GM21528 (cell line): ENCODE results near the gene CDCA7L.
A peak's percentile ranks its signal among the peaks of the same experiment; 100 is the strongest.
"Not testable (repeated sequence)": the region's sequence is repeated elsewhere in the genome, so short reads cannot be mapped to it uniquely, and the experiment has no call there.

Experiments used
- ATAC-seq: cut with Tn5 transposase; IDR thresholded peaks from one replicate; pipeline ENCODE4 v1.9.1; 2021; ENCODE audit warnings: mild to moderate bottlenecking, moderate library complexity; ENCODE audit not compliant: unreplicated experiment, low FRiP score

The CDCA7L gene

GRCh38 chr7:21912931-21913780 lies 32.5 kb downstream of the CDCA7L start:
- ATAC-seq: no peak

- no peak for ATAC-seq
Measured at GRCh38 chr7:21912305-21912704, 33.4 kb downstream of the CDCA7L start.

DNA sequence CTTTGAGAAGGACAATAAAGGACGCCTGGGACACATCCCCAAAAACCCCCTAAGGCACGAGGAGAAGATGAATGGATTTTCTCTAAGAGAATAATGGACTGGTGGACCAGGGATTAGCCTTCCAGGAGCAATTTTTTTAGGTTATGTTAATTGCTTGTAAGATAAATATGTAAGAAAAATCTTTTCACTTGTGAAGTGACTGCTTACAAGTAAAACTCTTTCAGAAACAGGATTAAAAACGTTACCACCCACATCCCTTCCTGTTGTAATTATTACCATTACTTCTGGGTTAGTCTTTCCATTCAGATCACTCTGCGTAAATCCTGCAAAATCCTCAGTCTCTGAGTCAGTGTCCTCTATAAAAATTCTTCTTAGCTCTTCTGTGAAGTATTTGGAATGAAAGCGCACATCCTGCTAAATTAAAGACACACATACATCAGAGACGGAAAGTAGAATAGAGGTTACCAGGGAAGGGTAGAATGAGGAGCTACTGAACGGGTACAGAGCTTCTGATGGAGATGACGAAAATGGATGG lies 34.3 kb downstream of the CDCA7L start:
- no peak for ATAC-seq

GRCh38 chr7:21910253-21910652 lies 35.4 kb downstream of the CDCA7L start:
- ATAC-seq: no peak

GRCh38 chr7:21908746-21909145 lies 37.0 kb downstream of the CDCA7L start:
- no peak for ATAC-seq

DNA sequence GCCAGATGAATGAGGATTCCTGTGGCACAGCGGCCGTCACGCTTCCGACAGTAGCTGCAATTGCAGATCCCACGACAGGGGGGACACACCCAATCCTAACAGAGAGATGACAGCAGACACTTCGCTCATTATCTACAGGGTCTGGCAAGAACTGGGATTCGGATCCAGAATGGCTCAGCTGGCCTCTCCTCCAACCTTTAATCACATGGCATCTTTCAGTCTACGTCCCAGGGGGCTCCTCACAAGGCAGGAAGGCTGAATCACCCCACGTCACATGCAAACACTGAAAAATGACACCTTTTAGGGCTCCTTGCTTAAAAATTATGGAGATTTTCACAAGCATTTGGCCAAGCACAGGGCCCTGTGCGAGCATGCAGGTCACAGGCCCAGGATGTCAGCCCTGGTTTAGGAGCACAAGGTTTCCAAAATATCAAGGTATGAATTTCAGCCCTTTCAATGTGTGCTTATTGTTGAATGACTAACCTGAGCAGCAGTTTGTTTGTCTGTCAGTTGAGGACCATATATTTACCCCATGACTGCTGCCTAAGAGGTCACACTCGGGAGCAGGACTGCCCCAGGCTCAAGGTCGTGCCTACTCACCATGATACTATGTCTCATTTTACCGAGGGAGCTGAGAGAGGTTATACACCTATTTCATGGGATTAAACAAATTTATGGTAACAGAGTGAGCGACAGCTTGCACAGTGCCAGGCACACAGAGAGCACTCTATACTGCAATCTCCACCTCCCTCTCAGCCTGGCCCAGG lies 42.5 kb downstream of the CDCA7L start:
- no peak for ATAC-seq

- ATAC-seq: no peak
Measured at GRCh38 chr7:21902240-21902639, 43.5 kb downstream of the CDCA7L start.

- ATAC-seq: peak; percentile 98
Measured at GRCh38 chr7:21898265-21898930, 47.3 kb downstream of the CDCA7L start.

DNA sequence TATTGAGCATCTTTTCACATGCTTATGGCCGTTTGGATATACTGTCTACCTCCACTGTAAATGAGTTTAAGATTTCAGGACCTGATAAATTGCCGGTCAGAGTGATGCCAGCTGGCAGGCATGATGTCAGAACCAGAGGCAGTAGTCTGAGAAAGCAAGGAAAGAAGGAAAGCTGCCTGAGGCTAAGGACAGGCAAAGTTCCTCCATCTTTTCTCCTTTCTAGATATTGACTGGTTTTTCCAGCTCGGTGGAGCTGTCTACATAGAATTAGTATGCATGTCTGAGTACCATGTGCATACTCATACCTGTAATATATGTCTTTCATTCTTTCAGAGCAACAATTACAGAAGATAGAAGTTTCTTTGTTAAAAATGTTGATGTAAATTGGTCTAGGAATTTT lies 52.3 kb downstream of the CDCA7L start:
- no peak for ATAC-seq

DNA sequence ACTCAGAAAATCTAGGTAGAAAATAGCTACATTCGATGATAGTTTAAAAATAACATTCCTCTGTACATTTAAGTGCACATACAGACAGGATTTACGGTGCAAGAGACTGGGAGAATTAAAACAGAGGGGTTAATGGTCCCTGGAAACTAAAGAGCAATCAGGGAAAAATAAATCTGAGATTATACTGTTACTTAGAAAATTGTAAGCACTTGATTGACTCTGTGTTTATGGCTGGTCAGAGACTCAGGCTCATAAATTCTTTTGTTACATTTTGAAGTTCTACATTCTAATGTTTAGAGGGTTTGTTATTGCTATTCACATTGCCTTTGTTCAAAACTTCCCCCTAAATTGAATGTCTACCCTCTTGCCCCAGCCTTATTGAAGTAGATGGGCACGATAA lies 54.4 kb downstream of the CDCA7L start:
- ATAC-seq: no peak

- ATAC-seq: no peak
Measured at GRCh38 chr7:21887779-21888178, 57.9 kb downstream of the CDCA7L start.

- no peak for ATAC-seq
Measured at GRCh38 chr7:21887353-21887752, 58.3 kb downstream of the CDCA7L start.

GRCh38 chr7:21886396-21886795 lies 59.3 kb downstream of the CDCA7L start:
- ATAC-seq: no peak

DNA sequence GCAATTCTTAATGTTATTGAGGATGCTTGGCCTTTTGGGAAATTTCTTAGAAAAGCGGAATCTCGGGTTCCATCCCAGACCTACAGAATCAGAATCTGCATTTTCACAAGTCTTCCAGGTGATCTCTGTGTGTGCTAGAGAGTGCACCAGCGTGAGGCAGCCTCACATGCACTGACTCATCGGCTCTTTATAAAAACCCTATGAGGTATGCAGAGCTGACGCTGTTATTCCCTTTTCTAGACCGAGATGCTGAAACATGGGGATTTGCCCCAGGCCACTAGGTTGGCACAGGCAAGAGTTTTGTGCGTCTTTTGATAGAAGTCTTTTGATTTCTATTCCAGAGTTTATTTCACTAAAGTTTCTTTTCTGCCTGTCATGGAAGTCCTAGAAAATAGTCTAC lies 61.2 kb downstream of the CDCA7L start:
- ATAC-seq: no peak

DNA sequence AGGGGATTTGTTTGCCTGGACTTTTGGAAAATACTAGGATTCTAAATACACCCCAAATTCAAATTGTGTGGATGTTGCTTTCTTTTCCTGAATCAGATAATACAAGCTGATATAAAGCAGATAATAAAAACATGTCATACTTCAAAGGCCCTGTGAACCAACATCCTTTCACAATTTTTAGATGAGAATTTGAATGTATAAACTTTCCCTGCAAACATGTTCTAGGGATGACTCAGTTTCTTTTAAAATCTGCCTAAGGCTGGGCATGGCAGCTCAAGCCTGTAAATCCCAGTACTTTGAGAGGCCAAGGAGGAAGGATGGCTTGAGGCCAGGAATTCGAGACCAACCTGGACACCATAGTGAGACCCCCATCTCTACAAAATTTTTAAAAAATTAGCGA lies 62.2 kb downstream of the CDCA7L start:
- ATAC-seq: not testable (repeated sequence)

- no peak for ATAC-seq
Measured at GRCh38 chr7:21883069-21883468, 62.6 kb downstream of the CDCA7L start.

DNA sequence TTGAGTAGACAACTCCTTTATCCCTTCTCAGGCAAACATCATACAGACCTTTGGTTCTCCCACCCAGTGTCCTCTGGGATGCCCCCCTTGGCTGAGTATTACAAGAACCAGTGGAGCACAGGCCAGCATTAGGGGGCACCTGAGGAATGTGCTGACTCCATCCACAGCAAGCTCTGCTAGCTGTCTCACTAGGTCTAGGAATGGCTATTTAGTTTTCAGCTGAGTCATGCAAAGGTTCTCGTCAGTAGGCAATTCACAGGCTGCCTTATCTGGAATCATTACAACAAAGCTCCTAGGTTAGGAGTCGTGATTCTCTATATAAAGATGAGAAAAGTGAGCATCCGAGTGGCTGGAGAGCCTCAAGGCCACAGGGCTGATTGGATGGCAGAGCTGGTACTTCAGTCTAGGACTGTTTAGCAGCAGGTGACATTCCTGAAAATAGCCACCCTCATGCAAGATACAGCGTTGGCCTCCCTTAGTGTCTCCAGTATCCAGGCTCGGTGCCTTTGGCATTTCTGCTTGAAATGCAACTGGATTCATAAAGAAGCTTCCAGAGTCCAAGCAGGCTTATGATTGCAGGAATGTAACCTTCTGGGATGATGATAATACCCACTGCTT lies 75.8 kb downstream of the CDCA7L start:
- ATAC-seq: no peak

GRCh38 chr7:21868576-21868850 lies 77.2 kb downstream of the CDCA7L start:
- ATAC-seq: no peak

DNA sequence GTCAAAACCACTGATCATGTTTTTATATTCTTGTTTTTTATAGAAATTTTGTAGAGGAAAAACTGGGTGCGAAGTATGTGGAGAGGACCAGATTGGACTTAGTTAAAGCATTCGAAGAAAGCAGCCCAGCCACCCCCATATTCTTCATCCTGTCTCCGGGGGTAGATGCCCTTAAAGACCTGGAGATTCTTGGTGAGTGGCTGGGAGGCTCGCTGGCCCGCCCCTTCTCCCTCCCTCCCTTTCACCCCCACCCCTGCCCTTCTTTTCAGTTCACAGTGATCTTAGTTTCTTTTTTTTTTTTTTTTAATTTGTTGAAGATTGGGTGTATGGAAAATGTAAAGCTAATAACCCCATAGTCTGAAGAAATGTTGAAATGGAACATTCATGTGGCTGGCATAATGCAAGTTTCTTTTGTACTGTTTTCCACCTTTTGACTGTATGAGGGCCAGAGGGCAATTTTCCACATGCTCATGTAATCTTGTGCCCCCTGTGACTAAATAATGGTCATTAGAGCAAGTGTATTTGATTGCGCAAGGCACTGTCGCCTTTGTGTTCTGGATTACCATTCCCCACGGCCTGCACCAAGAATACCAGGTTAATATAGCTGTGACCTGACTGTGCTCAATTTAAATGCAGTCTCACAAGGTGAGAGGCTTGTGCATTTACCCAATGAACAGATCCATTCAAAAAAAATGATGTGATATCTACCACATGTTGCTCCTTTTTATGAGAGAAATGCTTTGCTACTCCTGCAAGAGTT lies 77.7 kb downstream of the CDCA7L start:
- ATAC-seq: no peak

GRCh38 chr7:21867226-21867625 lies 78.5 kb downstream of the CDCA7L start:
- no peak for ATAC-seq
